Naive thymus-derived CD8-positive, alpha-beta T cell (primary cell): ENCODE measurements around the gene SNAI1. TPM values are rescaled to one million over a fixed set of nuclear protein-coding genes. Genes with fewer than 3 reads are reported as not detected.

ENCODE experiments used
- ATAC-seq, 2 donors: fragments of 150-1000 bp; cut with Tn5 transposase in 1 of 2; sonication (Bioruptor Pico), chemical (Tn5 transposase) in 1 of 2; 1 replicate in 1 of 2; 2 replicates in 1 of 2; pipeline ENCODE4 v1.10.0; 2021; ENCODE audit warnings: mild to moderate bottlenecking in 2 of 2, moderate library complexity in 2 of 2
- POLR2A ChIA-PET: fragments of 350-600 bp; sonication (Branson Sonifier 250); formaldehyde crosslinking; loops from one replicate; lab custom pipeline; 2021; ENCODE audit warnings: antibody characterized with exemption; lab: Charles Lee
- DNase-seq, 10 donors: peaks; one replicate each; pipeline versions ENCODE4 v3.0.0 to v3.0.0-alpha.2; 2020 to 2022
- H3K27ac Mint-ChIP-seq, 10 donors: one replicate each; pipeline ENCODE4 v1.8.0; 2020 to 2022; ENCODE audit warnings: mild to moderate bottlenecking in 10 of 10, mixed read lengths in 10 of 10, moderate library complexity in 4 of 10, inconsistent platforms in 1 of 10
- H3K27me3 Mint-ChIP-seq, 5 donors: one replicate each; pipeline ENCODE4 v1.8.0; 2021 to 2022; ENCODE audit warnings: mixed read lengths in 5 of 5
- H3K36me3 Mint-ChIP-seq, 3 donors: one replicate each; pipeline ENCODE4 v1.8.0; 2020 to 2022; ENCODE audit warnings: mixed read lengths in 3 of 3, mild to moderate bottlenecking in 2 of 3, inconsistent platforms in 1 of 3
- H3K4me1 Mint-ChIP-seq, 4 donors: one replicate each; pipeline ENCODE4 v1.8.0; 2021 to 2022; ENCODE audit warnings: mixed read lengths in 4 of 4
- H3K4me3 Mint-ChIP-seq, 10 donors: one replicate each; pipeline ENCODE4 v1.8.0; 2020 to 2022; ENCODE audit warnings: mild to moderate bottlenecking in 10 of 10, mixed read lengths in 10 of 10, moderate library complexity in 6 of 10, inconsistent platforms in 1 of 10
- H3K9me3 Mint-ChIP-seq, 9 donors: one replicate each; pipeline ENCODE4 v1.8.0; 2020 to 2022; ENCODE audit warnings: mixed read lengths in 9 of 9, mild to moderate bottlenecking in 3 of 9, inconsistent platforms in 1 of 9, moderate library complexity in 1 of 9
- polyA plus RNA-seq, 3 donors: library from polyadenylated mRNA; unstranded; fragments of 300-500 nt; fragmentation: Illumina TruSeq; gene quantifications; one replicate each; pipeline ENCODE4 v1.2.3, GENCODE V29; 2021
- total RNA-seq, 8 experiments: library from RNA in 2 of 8; stranded (reverse) in 2 of 8; gene quantifications; one replicate each; pipeline ENCODE4 v1.2.3 and lab custom pipeline; 2021 to 2026

Gene SNAI1
- total and polyA plus RNA-seq, 5 experiments from 2014 or later, result 0.25 to 1.5 (median 0.73) TPM; not detected in 1

DNA sequence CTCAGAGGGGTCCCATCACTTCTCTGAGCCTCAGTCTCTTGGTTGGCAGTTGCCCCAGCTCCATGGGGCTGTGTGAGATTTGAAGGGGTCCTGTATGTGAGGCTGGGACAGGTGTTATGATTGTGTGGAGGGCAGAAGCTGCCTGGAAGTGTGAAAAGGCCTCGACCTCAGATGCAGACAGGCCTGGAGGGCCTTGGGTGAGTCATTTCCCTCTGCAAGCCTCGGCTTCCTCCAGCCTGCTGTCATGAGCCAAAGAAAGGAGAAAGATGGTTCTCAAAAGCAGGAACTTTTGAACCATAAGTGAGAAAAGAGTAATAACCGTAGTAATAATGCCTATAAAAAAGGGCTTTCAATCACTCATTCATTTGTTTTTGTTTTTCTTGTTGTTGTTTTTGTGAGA lies 37.5 kb downstream of the SNAI1 start:
- H3K27ac Mint-ChIP-seq, result no peak overlapping the region
- no peak for ATAC-seq
- no peaks in the 10 kb centered on the region for H3K36me3 Mint-ChIP-seq
- POLR2A ChIA-PET, result no interaction called here
- H3K4me1 Mint-ChIP-seq, result no peaks in the 10 kb centered on the region
- H3K9me3 Mint-ChIP-seq, result no peaks in the 10 kb centered on the region
- H3K27me3 Mint-ChIP-seq, result peaks cover 0 to 12% (median 2%) of the 10 kb centered on the region in 5 donors
- DNase-seq, result no peak
- H3K4me3 Mint-ChIP-seq, result no peak overlapping the region

- H3K4me3 Mint-ChIP-seq, result no peak overlapping the region
- H3K4me1 Mint-ChIP-seq, result peaks cover 0 to 3% (median 0%) of the 10 kb centered on the region in 4 donors
- POLR2A ChIA-PET, result no interaction called here
- no peaks in the 10 kb centered on the region for H3K36me3 Mint-ChIP-seq
- ATAC-seq, result no peak
- no peak for DNase-seq
- H3K9me3 Mint-ChIP-seq, result no peaks in the 10 kb centered on the region
- H3K27ac Mint-ChIP-seq, result peak overlapping the region in 1 of 10 donors; percentile 26
- H3K27me3 Mint-ChIP-seq, result peaks cover 0 to 3% (median 0%) of the 10 kb centered on the region in 5 donors
Measured at GRCh38 chr20:50022676-50023075, 39.9 kb downstream of the SNAI1 start.

- ATAC-seq (no peak), DNase-seq (no peak)
- no peaks in the 10 kb centered on the region for H3K9me3 Mint-ChIP-seq
- peaks cover 0 to 3% (median 0%) of the 10 kb centered on the region in 4 donors for H3K4me1 Mint-ChIP-seq
- no peaks in the 10 kb centered on the region for H3K36me3 Mint-ChIP-seq
- H3K4me3 Mint-ChIP-seq, result no peak overlapping the region
- no peak overlapping the region for H3K27ac Mint-ChIP-seq
- POLR2A ChIA-PET, result no interaction called here
- H3K27me3 Mint-ChIP-seq, result no peaks in the 10 kb centered on the region
Measured at GRCh38 chr20:50023116-50023805, 40.5 kb downstream of the SNAI1 start.

DNA sequence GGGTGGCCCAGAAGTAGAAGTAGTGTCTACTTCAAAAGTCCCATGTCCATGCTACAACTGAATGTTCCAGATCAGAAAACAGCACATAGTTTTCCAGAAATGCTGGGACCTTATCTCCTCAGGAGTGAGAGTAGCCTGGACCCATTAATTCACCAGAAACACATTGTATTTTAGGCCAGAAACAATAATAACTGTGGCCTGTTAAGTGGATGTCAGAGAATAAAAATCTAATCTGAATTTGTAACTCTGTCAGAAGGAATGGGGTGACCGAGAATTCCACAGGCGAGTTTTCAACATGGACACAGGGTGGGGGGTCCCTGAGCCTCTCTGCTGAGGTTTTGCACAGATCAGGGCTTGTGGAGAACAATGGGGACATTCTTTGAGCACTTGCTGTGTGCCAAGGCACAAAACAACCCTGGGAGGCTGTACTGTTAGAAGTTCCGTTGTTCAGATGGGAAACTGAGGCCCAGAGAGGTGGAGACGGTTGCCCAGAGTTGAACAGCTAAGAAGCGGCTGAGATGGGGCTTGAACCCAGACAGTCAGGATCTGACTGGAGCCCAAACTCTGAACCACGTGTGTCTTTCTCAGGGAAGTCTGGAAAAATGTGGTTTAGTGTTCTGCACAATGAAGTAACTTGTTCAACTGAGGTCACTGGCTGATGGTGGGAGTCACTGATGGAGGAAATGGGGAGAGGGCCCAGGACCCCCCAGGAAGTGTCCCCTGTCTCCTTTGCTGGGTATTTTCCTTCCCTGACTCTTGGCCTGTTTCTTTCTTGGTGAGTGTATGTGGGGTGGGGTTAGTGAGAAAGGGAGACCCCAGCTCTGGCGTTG lies 44.2 kb downstream of the SNAI1 start:
- no peak overlapping the region for H3K27ac Mint-ChIP-seq
- POLR2A ChIA-PET, result no interaction called here
- ATAC-seq (no peak), DNase-seq (no peak)
- H3K4me1 Mint-ChIP-seq, result peaks cover 0 to 3% (median 0%) of the 10 kb centered on the region in 4 donors
- no peaks in the 10 kb centered on the region for H3K27me3 Mint-ChIP-seq
- no peak overlapping the region for H3K4me3 Mint-ChIP-seq
- no peaks in the 10 kb centered on the region for H3K9me3 Mint-ChIP-seq
- H3K36me3 Mint-ChIP-seq, result no peaks in the 10 kb centered on the region

DNA sequence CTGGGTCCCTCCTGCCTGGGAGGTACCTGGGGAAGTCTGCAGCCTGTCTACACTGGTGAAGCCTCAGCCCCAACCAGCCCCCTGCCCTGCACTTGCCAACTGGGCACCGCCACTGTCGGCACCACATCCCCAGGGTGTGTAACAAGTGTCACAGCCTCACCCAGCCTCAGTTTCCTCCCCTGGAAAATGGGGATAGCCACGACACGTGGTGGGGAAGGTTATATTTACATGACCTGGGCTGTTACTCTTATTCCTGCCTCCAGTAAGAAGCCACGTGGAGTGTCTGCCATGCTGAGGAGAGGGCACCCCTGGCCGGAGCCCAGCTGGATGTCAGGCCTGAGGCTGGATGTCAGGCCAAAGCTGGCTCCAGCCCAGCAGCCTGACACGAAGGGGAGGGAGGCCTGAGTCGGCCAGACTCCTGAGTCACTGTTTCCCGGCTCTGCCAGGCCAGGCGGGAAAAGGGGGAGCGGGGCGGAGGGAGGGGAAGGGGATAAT lies 44.9 kb downstream of the SNAI1 start:
- no peaks in the 10 kb centered on the region for H3K36me3 Mint-ChIP-seq
- H3K9me3 Mint-ChIP-seq, result no peaks in the 10 kb centered on the region
- ATAC-seq (no peak), DNase-seq (no peak)
- POLR2A ChIA-PET, result no interaction called here
- no peaks in the 10 kb centered on the region for H3K27me3 Mint-ChIP-seq
- H3K4me1 Mint-ChIP-seq, result peaks cover 0 to 3% (median 0%) of the 10 kb centered on the region in 4 donors
- no peak overlapping the region for H3K4me3 Mint-ChIP-seq
- H3K27ac Mint-ChIP-seq, result peak overlapping the region in 1 of 10 donors; percentile 40

GRCh38 chr20:50029083-50029696 lies 46.4 kb downstream of the SNAI1 start:
- Mint-ChIP-seq H3K9me3 (no peaks in the 10 kb centered on the region), H3K4me3 (no peak overlapping the region), H3K4me1 (peaks cover 0 to 3% (median 0%) of the 10 kb centered on the region in 4 donors), H3K27ac (no peak overlapping the region), H3K36me3 (no peaks in the 10 kb centered on the region), H3K27me3 (no peaks in the 10 kb centered on the region)
- ATAC-seq (no peak), DNase-seq (no peak)
- POLR2A ChIA-PET, result no interaction called here

- no peak overlapping the region for H3K27ac Mint-ChIP-seq
- DNase-seq, result no peak
- no peaks in the 10 kb centered on the region for H3K27me3 Mint-ChIP-seq
- POLR2A ChIA-PET, result interaction anchor here (0.6 kb wide), 1 partner anchor 153 kb away, joined by 6 read pairs; no protein-coding TSS in a partner anchor
- H3K4me1 Mint-ChIP-seq, result peaks cover 0 to 3% (median 0%) of the 10 kb centered on the region in 4 donors
- H3K36me3 Mint-ChIP-seq, result no peaks in the 10 kb centered on the region
- ATAC-seq, result no peak
- no peaks in the 10 kb centered on the region for H3K9me3 Mint-ChIP-seq
- no peak overlapping the region for H3K4me3 Mint-ChIP-seq
Measured at GRCh38 chr20:50029697-50030461, 47.1 kb downstream of the SNAI1 start.

- ATAC-seq (no peak), DNase-seq (no peak)
- Mint-ChIP-seq H3K36me3 (no peaks in the 10 kb centered on the region), H3K27me3 (no peaks in the 10 kb centered on the region), H3K4me3 (no peak overlapping the region), H3K27ac (no peak overlapping the region), H3K4me1 (no peaks in the 10 kb centered on the region), H3K9me3 (no peaks in the 10 kb centered on the region)
- POLR2A ChIA-PET, result no interaction called here
Measured at GRCh38 chr20:50032955-50033666, 50.3 kb downstream of the SNAI1 start.

- no peak overlapping the region for H3K4me3 Mint-ChIP-seq
- H3K36me3 Mint-ChIP-seq, result no peaks in the 10 kb centered on the region
- H3K9me3 Mint-ChIP-seq, result no peaks in the 10 kb centered on the region
- POLR2A ChIA-PET, result no interaction called here
- no peak for DNase-seq
- no peaks in the 10 kb centered on the region for H3K27me3 Mint-ChIP-seq
- peaks cover 0 to 2% (median 0%) of the 10 kb centered on the region in 4 donors for H3K4me1 Mint-ChIP-seq
- no peak overlapping the region for H3K27ac Mint-ChIP-seq
- ATAC-seq, result no peak
Measured at GRCh38 chr20:50034567-50035180, 51.9 kb downstream of the SNAI1 start.

- no peak overlapping the region for H3K27ac Mint-ChIP-seq
- peaks cover 0 to 10% (median 2%) of the 10 kb centered on the region in 4 donors for H3K4me1 Mint-ChIP-seq
- no peak for ATAC-seq
- no peak overlapping the region for H3K4me3 Mint-ChIP-seq
- no peaks in the 10 kb centered on the region for H3K36me3 Mint-ChIP-seq
- H3K9me3 Mint-ChIP-seq, result no peaks in the 10 kb centered on the region
- DNase-seq, result no peak
- POLR2A ChIA-PET, result no interaction called here
- H3K27me3 Mint-ChIP-seq, result no peaks in the 10 kb centered on the region
Measured at GRCh38 chr20:50036703-50037102, 53.9 kb downstream of the SNAI1 start.

GRCh38 chr20:50037123-50037522 lies 54.3 kb downstream of the SNAI1 start:
- H3K36me3 Mint-ChIP-seq, result no peaks in the 10 kb centered on the region
- no peak for DNase-seq
- POLR2A ChIA-PET, result no interaction called here
- ATAC-seq, result no peak
- no peak overlapping the region for H3K4me3 Mint-ChIP-seq
- H3K27me3 Mint-ChIP-seq, result no peaks in the 10 kb centered on the region
- H3K4me1 Mint-ChIP-seq, result peaks cover 0 to 10% (median 2%) of the 10 kb centered on the region in 4 donors
- no peak overlapping the region for H3K27ac Mint-ChIP-seq
- H3K9me3 Mint-ChIP-seq, result no peaks in the 10 kb centered on the region
